ENCODE measurements around the gene NUDT5.

Gene NUDT5

GRCh38 chr10:12165999-12166775 is 29.5 kb downstream of the NUDT5 start:
- TF ChIP-seq POLR2A (IDR thresholded peaks at IDR 0.05; ENCODE audit: low read depth, low read length) = no peak
- FAIRE-seq (no peak), DNase-seq (ENCODE audit: insufficient read length, low spot score) (no peak)

GRCh38 chr10:12165036-12165435 is 30.7 kb downstream of the NUDT5 start:
- no peak for FAIRE-seq
- TF ChIP-seq POLR2A (IDR thresholded peaks at IDR 0.05; ENCODE audit: low read depth, low read length) = no peak
- DNase-seq (ENCODE audit: insufficient read length, low spot score) = no peak

- no peak; the same call in 1 of the 2 replicates for TF ChIP-seq POLR2A (IDR thresholded peaks at IDR 0.05; ENCODE audit: low read depth, low read length)
- no peak for FAIRE-seq
These were observed 31.6 kb downstream of the NUDT5 start for GRCh38 chr10:12164085-12164484.

DNA sequence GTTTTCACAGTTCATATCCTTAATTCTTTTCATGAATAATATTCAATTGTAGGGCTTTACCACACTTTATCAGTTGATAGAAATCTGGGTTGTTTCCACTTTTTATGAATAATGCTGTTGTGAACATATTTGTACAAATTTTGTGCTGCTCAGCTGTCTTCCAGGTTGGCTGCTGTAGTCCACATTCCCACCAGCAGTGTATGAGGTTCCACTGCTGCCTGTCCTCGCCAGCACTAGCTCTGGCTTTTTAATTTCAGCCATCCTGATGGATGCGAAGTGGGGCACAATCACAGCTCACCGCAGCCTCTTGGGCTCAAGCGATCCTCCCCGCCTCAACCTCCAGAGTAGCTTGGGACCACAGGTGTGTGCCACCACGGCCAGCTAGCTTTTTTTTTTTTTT is 32.8 kb downstream of the NUDT5 start:
- FAIRE-seq = no peak
- no peak for DNase-seq (ENCODE audit: insufficient read length, low spot score)
- no peak for TF ChIP-seq POLR2A (IDR thresholded peaks at IDR 0.05; ENCODE audit: low read depth, low read length)

More at GRCh38 chr10:12164085-12164484, 31.6 kb downstream of the NUDT5 start:
- no peak for DNase-seq (ENCODE audit: insufficient read length, low spot score)

GRCh38 chr10:12160664-12161063 is 35.0 kb downstream of the NUDT5 start:
- TF ChIP-seq POLR2A (IDR thresholded peaks at IDR 0.05; ENCODE audit: low read depth, low read length) = no peak
- FAIRE-seq = no peak
- DNase-seq (ENCODE audit: insufficient read length, low spot score) = no peak

DNA sequence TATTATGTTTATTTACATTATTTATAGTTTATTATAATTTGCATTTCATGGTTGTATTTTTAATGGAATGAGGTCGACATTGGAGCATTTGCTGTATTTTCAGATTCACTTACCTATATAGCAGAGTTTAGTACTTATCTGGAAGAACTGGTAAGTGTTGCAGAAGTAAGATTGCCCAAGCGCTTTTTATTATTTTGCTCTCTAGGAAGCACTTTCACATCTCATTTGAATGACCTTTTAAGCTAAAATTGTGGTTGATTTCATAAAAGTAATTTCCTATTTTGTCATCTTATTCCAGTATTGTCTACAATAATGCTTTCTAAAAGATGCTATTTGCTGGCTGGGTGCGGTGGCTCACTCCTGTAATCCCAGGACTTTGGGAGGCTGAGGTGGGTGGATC is 37.6 kb downstream of the NUDT5 start:
- no peak for FAIRE-seq
- no peak for TF ChIP-seq POLR2A (IDR thresholded peaks at IDR 0.05; ENCODE audit: low read depth, low read length)
- no peak for DNase-seq (ENCODE audit: insufficient read length, low spot score)

GRCh38 chr10:12156367-12157123 is 39.1 kb downstream of the NUDT5 start:
- no peak for TF ChIP-seq POLR2A (IDR thresholded peaks at IDR 0.05; ENCODE audit: low read depth, low read length)
- DNase-seq (ENCODE audit: insufficient read length, low spot score) (no peak), FAIRE-seq (no peak)

- FAIRE-seq = no peak
- no peak for DNase-seq (ENCODE audit: insufficient read length, low spot score)
- no peak for TF ChIP-seq POLR2A (IDR thresholded peaks at IDR 0.05; ENCODE audit: low read depth, low read length)
These were observed 41.2 kb downstream of the NUDT5 start for GRCh38 chr10:12154516-12154915.

DNA sequence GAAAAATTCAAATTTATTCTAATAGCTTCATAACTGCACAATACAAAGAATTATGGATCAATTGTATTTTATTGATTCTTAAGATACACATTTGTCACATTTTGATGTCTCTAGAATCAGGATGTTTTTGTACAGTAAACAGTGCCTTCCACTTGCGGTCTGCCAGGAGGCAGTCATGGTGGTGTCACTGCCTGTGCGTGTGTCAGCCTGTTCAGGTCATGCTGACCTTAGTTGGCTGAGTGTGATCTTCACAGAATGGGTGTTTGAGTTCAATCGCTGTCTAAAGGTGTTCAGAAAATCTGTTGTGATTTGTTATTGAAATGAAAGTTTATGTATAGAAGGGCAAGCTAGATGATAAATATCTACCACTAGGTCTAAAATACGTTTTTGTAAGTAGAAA is 45.5 kb downstream of the NUDT5 start:
- no peak for TF ChIP-seq POLR2A (IDR thresholded peaks at IDR 0.05; ENCODE audit: low read depth, low read length)
- DNase-seq (ENCODE audit: insufficient read length, low spot score) = no peak
- FAIRE-seq = no peak

DNA sequence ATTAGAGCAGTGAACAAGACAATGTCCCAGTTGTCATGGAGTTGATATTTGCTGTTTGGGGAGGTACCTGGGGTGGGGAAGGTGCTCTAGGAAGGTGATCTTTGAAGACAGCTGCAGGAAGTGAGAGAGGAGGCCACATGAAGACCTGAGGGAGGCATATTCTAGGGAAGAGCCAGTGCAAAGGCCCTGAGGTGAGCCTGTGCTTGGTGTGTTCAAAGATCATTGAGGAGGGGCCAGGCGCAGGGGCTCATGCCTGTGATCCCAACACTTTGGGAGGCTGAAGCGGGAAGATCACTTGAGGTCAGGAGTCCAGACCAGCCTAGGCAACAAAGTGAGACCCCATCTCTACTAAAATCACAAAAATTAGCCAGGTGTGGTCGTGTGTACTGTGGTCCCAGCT is 51.2 kb downstream of the NUDT5 start:
- DNase-seq (ENCODE audit: insufficient read length, low spot score) = no peak
- TF ChIP-seq POLR2A (IDR thresholded peaks at IDR 0.05; ENCODE audit: low read depth, low read length) = no peak
- FAIRE-seq = no peak

DNA sequence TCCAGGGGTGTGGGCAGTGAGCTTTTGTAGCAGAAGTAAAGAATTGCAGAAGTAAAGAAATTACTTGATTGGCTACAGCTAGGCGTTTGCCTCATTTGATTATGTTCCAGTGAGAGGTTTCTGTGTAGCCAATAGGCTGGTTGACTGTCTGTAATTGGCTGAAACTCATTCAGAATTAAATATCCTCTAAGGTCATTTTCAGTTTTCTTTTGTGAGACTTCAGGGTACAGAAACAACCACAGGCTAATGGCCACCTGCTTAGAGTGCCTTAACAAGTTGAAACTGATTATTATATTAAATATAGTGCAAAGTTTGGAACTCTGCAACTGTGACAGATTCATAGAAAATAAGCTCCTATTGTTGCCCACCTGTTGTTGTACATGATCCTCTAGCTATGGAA is 55.7 kb downstream of the NUDT5 start:
- FAIRE-seq = no peak
- no peak for TF ChIP-seq POLR2A (IDR thresholded peaks at IDR 0.05; ENCODE audit: low read depth, low read length)
- no peak for DNase-seq (ENCODE audit: insufficient read length, low spot score)

DNA sequence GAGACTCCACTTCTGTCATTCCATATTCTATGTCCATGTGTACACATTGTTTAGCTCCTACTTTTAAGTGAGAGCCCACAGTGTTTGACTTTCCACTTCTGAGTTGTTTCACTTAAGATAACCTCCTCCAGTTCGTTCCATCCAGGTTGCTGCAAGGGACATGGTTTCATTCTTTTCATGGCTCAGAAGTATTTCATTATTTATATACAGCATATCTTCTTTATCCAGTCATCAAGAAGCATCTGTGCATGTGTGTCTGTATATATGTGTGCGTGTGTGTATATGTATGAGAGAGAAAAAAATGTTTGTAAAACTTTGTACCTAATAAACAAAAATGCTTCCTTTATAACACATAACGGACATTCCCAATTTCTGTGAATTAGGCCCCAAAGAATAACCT is 60.1 kb downstream of the NUDT5 start:
- FAIRE-seq (no peak), DNase-seq (ENCODE audit: insufficient read length, low spot score) (no peak)
- no peak for TF ChIP-seq POLR2A (IDR thresholded peaks at IDR 0.05; ENCODE audit: low read depth, low read length)

DNA sequence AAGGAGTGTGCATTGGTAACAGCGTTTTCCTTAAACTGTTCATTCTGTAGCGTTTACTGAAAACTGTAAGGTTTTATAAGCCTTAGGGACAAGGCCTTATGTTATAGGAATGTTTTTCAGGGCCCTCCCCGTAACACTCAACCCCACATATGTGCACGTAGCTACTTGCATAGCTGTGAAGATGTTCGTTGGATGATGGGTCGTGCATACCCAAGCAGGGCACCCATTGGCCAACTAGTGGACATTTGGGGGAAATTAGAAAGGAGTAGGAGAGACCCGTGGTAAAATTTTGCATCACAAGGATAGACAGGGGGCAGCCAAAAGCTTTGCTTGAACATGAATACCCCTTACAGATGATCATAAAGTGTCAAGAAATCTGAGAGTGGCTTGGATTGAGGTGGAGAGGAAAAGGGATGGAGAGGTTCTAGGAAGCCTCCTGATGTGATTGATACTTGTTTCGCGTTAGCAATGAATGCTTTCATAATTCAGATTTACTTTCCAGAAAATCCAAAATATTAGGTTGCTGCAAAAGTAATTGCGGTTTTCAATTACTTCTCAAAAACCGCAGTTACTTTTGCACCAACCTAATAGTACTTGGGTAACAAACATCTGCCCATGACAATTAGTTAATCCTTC is 65.3 kb downstream of the NUDT5 start:
- DNase-seq (ENCODE audit: insufficient read length, low spot score) (peak; percentile 52), FAIRE-seq (peak; percentile 20)
- TF ChIP-seq POLR2A (IDR thresholded peaks at IDR 0.05; ENCODE audit: low read depth, low read length) = no peak

Data from H54 (cell line).